ENCODE data around the gene HEG1.

DNA sequence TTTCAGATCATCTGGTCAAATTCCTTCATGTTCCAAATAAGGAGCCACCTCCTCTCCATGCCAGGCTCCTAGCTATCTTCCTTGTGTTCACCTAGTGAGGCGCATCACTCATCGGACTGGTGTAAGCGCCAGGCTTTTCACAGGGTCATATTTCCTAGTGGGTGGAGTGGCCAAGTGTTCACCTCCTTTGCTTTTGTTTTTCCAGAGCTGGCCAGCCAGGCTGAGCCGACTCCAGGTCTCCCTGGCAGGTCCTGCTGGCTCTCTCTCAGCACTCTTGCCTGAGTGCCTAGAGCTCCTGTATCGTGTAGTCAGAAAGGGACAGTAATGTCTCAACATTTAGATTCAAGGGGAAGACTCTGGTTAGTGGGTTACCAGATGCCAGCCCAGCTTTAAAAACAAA, 31.0 kb downstream of the HEG1 start:
- TF ChIP-seq, protein P1, sequence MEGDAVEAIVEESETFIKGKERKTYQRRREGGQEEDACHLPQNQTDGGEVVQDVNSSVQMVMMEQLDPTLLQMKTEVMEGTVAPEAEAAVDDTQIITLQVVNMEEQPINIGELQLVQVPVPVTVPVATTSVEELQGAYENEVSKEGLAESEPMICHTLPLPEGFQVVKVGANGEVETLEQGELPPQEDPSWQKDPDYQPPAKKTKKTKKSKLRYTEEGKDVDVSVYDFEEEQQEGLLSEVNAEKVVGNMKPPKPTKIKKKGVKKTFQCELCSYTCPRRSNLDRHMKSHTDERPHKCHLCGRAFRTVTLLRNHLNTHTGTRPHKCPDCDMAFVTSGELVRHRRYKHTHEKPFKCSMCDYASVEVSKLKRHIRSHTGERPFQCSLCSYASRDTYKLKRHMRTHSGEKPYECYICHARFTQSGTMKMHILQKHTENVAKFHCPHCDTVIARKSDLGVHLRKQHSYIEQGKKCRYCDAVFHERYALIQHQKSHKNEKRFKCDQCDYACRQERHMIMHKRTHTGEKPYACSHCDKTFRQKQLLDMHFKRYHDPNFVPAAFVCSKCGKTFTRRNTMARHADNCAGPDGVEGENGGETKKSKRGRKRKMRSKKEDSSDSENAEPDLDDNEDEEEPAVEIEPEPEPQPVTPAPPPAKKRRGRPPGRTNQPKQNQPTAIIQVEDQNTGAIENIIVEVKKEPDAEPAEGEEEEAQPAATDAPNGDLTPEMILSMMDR (IDR thresholded peaks at IDR 0.05): no peak
- TF ChIP-seq EP300 (IDR thresholded peaks at IDR 0.05) (no peak), POLR2AphosphoS5 (IDR thresholded peaks at IDR 0.05) (no peak), POLR2A (IDR thresholded peaks at IDR 0.05) (no peak)

Measured in gastroesophageal sphincter (tissue), 3 donors.